ENCODE results near the gene NR3C1.

- no peak for TF ChIP-seq FOXA1 (IDR thresholded peaks at IDR 0.05)
- TF ChIP-seq FOXA1 (CRISPR knock-in tag; IDR thresholded peaks at IDR 0.05): no peak
- TF ChIP-seq MAX (IDR thresholded peaks at IDR 0.05): no peak
These were observed 92.1 kb downstream of the NR3C1 start for GRCh38 chr5:143311428-143311827.

Data from HepG2 (cell line).